Measurements from ENCODE around the gene CKAP2L.

GRCh38 chr2:112798979-112799975 is 34.9 kb upstream of the CKAP2L start:
- no peak for TF ChIP-seq CTCF (IDR thresholded peaks at IDR 0.05)
- TF ChIP-seq POLR2A (IDR thresholded peaks at IDR 0.05), result no peak
- TF ChIP-seq EP300 (IDR thresholded peaks at IDR 0.05), result no peak
